GM12878 (cell line): ENCODE data around the gene SCGN. TPM values are rescaled to one million over a fixed set of nuclear protein-coding genes. Genes with fewer than 3 reads are reported as not detected.

ENCODE experiments used
- ATAC-seq: fragments of 200-7000 bp; cut with Tn5 transposase; 3 replicates; pipeline ENCODE4 v1.9.1; 2020; ENCODE audit warnings: mild to moderate bottlenecking, moderate library complexity
- BruUV-seq: library from RNA; stranded (reverse); fragments of 400-500 nt; replicated peaks from 2 replicates; lab custom pipeline; 2021; lab: Mats Ljungman, UMichigan
- CTCF ChIA-PET: fragments of 300-600 bp; sonication (Branson Sonifier 250); formaldehyde crosslinking; extraction: SDS; loops from one replicate; lab custom pipeline; 2021; ENCODE audit warnings: inconsistent platforms; lab: Yijun Ruan, JAX
- POLR2A ChIA-PET: fragments of 350-600 bp; formaldehyde crosslinking; extraction: SDS; loops from one replicate; lab custom pipeline; 2021; ENCODE audit warnings: inconsistent platforms; lab: Charles Lee
- RAD21 ChIA-PET: fragments of 300-600 bp; sonication (Branson Sonifier 250); formaldehyde crosslinking; loops from one replicate; lab custom pipeline; 2023; ENCODE audit warnings: antibody characterized with exemption; ENCODE audit not compliant: unreplicated experiment; lab: Charles Lee
- SMC1A ChIA-PET: fragments of 300-600 bp; sonication (Branson Sonifier 250); formaldehyde crosslinking; loops from one replicate; lab custom pipeline; 2023; ENCODE audit not compliant: unreplicated experiment, uncharacterized antibody; lab: Charles Lee
- DNase-seq: peaks from one replicate; pipeline ENCODE4 v3.0.0-alpha.2; 2011; ENCODE audit warnings: low read depth, low spot score
- FAIRE-seq: peaks from 3 replicates; lab custom pipeline; 2011; peaks lifted over from hg19 to GRCh38; lab: Jason Lieb, UNC
- H2AFZ ChIP-seq: 2 replicates; pipeline ENCODE4 v1.6.0; 2011; ENCODE audit warnings: low read depth, low read length, control low read depth; ENCODE audit not compliant: control insufficient read depth
- H3K27ac ChIP-seq: 2 replicates; pipeline ENCODE4 v1.5.1; 2011; ENCODE audit warnings: control low read depth; ENCODE audit not compliant: control insufficient read depth, insufficient read depth
- H3K27me3 ChIP-seq, 2 experiments: replicated peaks in 1 of 2; 2 replicates each; pipeline versions ENCODE4 v1.6.0 to v1.6.1; 2011; ENCODE audit warnings: low read length in 1 of 2; ENCODE audit not compliant: control insufficient read depth in 2 of 2, insufficient read depth in 2 of 2
- H3K36me3 ChIP-seq, 2 experiments: 2 replicates each; pipeline ENCODE4 v1.5.1; 2011; ENCODE audit warnings: low read length in 1 of 2; ENCODE audit not compliant: control insufficient read depth in 2 of 2, insufficient read depth in 2 of 2
- H3K4me1 ChIP-seq: 2 replicates; pipeline ENCODE4 v1.6.1; 2011; ENCODE audit warnings: mild to moderate bottlenecking, low read length, moderate library complexity, mixed read lengths; ENCODE audit not compliant: control insufficient read depth, insufficient read depth
- H3K4me2 ChIP-seq: 2 replicates; pipeline ENCODE4 v1.6.0; 2011; ENCODE audit warnings: control low read depth; ENCODE audit not compliant: control insufficient read depth, insufficient read depth
- H3K4me3 ChIP-seq: fragments of 200-600 bp; sonication (generic); 2 replicates; pipeline ENCODE4 v1.5.1; 2016
- H3K79me2 ChIP-seq: 2 replicates; pipeline ENCODE4 v1.6.0; 2011; ENCODE audit warnings: low read length; ENCODE audit not compliant: control insufficient read depth, insufficient read depth
- H3K9ac ChIP-seq: 2 replicates; pipeline ENCODE4 v1.8.0; 2011; ENCODE audit warnings: low read length, control low read depth, mixed read lengths; ENCODE audit not compliant: control insufficient read depth, insufficient read depth
- H3K9me3 ChIP-seq: replicated peaks from 3 replicates; pipeline ENCODE4 v1.5.1; 2011; ENCODE audit warnings: mild to moderate bottlenecking, low read length; ENCODE audit not compliant: control insufficient read depth, insufficient read depth
- H4K20me1 ChIP-seq: 2 replicates; pipeline ENCODE4 v1.6.0; 2011; ENCODE audit not compliant: control insufficient read depth, insufficient read depth
- BACH1 ChIP-seq: fragments of 450-650 bp; IDR thresholded peaks from 2 replicates; pipeline ENCODE4 v1.6.1; 2017; ENCODE audit warnings: mild to moderate bottlenecking, borderline replicate concordance
- CREB1 ChIP-seq: IDR thresholded peaks from 2 replicates; pipeline ENCODE4 v1.6.1; 2012; ENCODE audit warnings: low read depth, mild to moderate bottlenecking, inconsistent platforms
- CREM ChIP-seq: IDR thresholded peaks from 2 replicates; pipeline ENCODE4 v1.6.1; 2014; ENCODE audit warnings: antibody characterized with exemption, low read depth
- KLF5 ChIP-seq: fragments of 450-650 bp; IDR thresholded peaks from 2 replicates; pipeline ENCODE4 v1.6.1; 2014; ENCODE audit warnings: mild to moderate bottlenecking; ENCODE audit not compliant: partially characterized antibody
- NBN ChIP-seq: fragments of 450-650 bp; IDR thresholded peaks from 2 replicates; pipeline ENCODE4 v1.6.1; 2016
- PAX8 ChIP-seq: fragments of 450-650 bp; IDR thresholded peaks from 2 replicates; pipeline ENCODE4 v1.6.1; 2017; ENCODE audit warnings: mild to moderate bottlenecking, moderate library complexity
- POLR2AphosphoS2 ChIP-seq: IDR thresholded peaks from 2 replicates; pipeline ENCODE4 v1.6.1; 2011; ENCODE audit warnings: low read depth, mild to moderate bottlenecking, low read length, improper control_type of control experiment, moderate library complexity
- SIX5 ChIP-seq: IDR thresholded peaks from 2 replicates; pipeline ENCODE4 v1.6.1; 2011; ENCODE audit warnings: mild to moderate bottlenecking, low read depth, low read length, moderate library complexity; ENCODE audit not compliant: severe bottlenecking
- SREBF1 ChIP-seq: IDR thresholded peaks from 2 replicates; pipeline ENCODE4 v1.6.1; 2012; ENCODE audit warnings: mild to moderate bottlenecking, low read length
- SREBF2 ChIP-seq: IDR thresholded peaks from 2 replicates; pipeline ENCODE4 v1.6.1; 2012; ENCODE audit warnings: mild to moderate bottlenecking, low read length
- ZNF207 ChIP-seq: fragments of 450-650 bp; IDR thresholded peaks from 2 replicates; pipeline ENCODE4 v1.6.1; 2014; ENCODE audit warnings: antibody characterized with exemption, mild to moderate bottlenecking, borderline replicate concordance
- WGBS: methylation state at CpG from one replicate; pipeline ENCODE4 v1.1.6; 2016; ENCODE audit warnings: low lambda C conversion rate; ENCODE audit not compliant: insufficient replicate concordance, insufficient coverage; ENCODE audit errors: missing lambda C conversion rate; 5-methylcytosine and 5-hydroxymethylcytosine counted together
- in situ Hi-C: fragments of 300-500 bp; cut with MboI; formaldehyde crosslinking; loops from 9 replicates; pipeline ENCODE4 v1.14.3; 2018; ENCODE audit warnings: mixed read lengths
- intact Hi-C: fragments of 100-400 bp; cut with micrococcal nuclease; formaldehyde crosslinking; loops from one replicate; pipeline ENCODE4 v1.14.2; 2022; ENCODE audit not compliant: unreplicated experiment
- polyA plus RNA-seq, 11 experiments: library from polyadenylated mRNA; depleted of rRNA in 4 of 11; unstranded in 6 of 11; stranded (reverse) in 5 of 11; fragments of >200 nt; fragmentation: Nextera tagmentation in 4 of 11; fragmentation: Illumina TruSeq in 1 of 11; extraction: Ambion mirVana in 4 of 11; extraction: Trizol in 1 of 11; gene quantifications; 1 replicate in 1 of 11; 2 replicates in 10 of 11; pipeline versions ENCODE4 v1.2.1 to v1.2.3, GENCODE V29; 2011 to 2016; ENCODE audit warnings: inconsistent platforms in 2 of 11, missing spikeins in 2 of 11, low read depth in 1 of 11
- total RNA-seq, 4 experiments: library from RNA; depleted of rRNA in 3 of 4; stranded (reverse); fragments of >200 nt in 3 of 4; fragmentation: Illumina TruSeq in 1 of 4; extraction: Trizol in 1 of 4; gene quantifications; 2 replicates each; pipeline versions ENCODE4 v1.2.1 to v1.2.3, GENCODE V29; 2013 to 2021
- TF ChIP-seq, protein P1 (sequence below): fragments of 450-650 bp; IDR thresholded peaks from 2 replicates; pipeline ENCODE4 v1.6.1; 2014; ENCODE audit warnings: mild to moderate bottlenecking
- TF ChIP-seq, protein P2 (sequence below): fragments of 450-650 bp; IDR thresholded peaks from 2 replicates; pipeline ENCODE4 v1.6.1; 2017; ENCODE audit warnings: borderline replicate concordance
- TF ChIP-seq, protein P3 (sequence below): IDR thresholded peaks from 2 replicates; pipeline ENCODE4 v1.6.1; 2012; ENCODE audit warnings: low read depth, low read length, improper control_type of control experiment
- TF ChIP-seq, protein P4 (sequence below): IDR thresholded peaks from 2 replicates; pipeline ENCODE4 v1.6.1; 2011; ENCODE audit warnings: low read depth, mild to moderate bottlenecking, low read length, moderate library complexity, borderline replicate concordance; ENCODE audit errors: extremely low read depth

The SCGN gene
- total and polyA plus RNA-seq, 10 of the 15 experiments (the other 5 are each of a cell fraction or from before 2014, with no cell fraction given), result not detected

DNA sequence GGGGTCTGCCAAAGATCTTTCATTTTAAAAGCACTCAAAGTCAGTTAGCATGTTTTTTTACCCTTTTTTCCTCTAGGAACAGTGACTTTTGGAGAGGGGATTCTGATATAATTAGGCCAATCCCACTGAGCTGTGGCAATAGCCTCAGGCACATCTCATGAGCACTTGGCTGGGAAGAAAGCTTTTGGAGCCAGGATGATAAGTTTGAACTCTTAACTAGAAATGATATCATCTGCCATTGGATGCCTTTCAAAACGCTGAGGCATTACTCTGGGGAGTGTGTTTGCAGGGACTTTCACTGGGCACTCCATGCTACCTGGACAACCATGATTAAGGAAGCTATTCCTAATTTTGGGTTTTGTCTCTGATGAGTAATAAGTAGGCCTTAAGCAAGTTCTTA lies 3.7 kb downstream of the SCGN start:
- POLR2A ChIA-PET, result no interaction called here
- DNase-seq, result no peak
- intact Hi-C loops, result no loop called here
- H3K9me3 ChIP-seq, result no peaks in the 10 kb centered on the region
- no TSS peak for BruUV-seq
- no peak for FAIRE-seq
- CTCF ChIA-PET, result interaction anchor here (1.1 kb wide), 1 partner anchor 432 kb away, joined by 5 read pairs; no protein-coding TSS in a partner anchor
- no peaks in the 10 kb centered on the region for H3K4me1 ChIP-seq
- SMC1A ChIA-PET, result no interaction called here
- no peaks in the 10 kb centered on the region for H3K36me3 ChIP-seq
- WGBS, result 0% methylated on average over 1 of the region's 1 CpG
- no peak overlapping the region for H2AFZ ChIP-seq
- in situ Hi-C loops, result no loop called here
- no peak overlapping the region for H3K27ac ChIP-seq
- no peak for ATAC-seq
- no peaks in the 10 kb centered on the region for H3K79me2 ChIP-seq
- H3K27me3 ChIP-seq, result no peaks in the 10 kb centered on the region; a peak in 1 of 4 replicates
- no peaks in the 10 kb centered on the region for H4K20me1 ChIP-seq
- no peak overlapping the region for H3K4me3 ChIP-seq
- RAD21 ChIA-PET, result no interaction called here
- TF ChIP-seq SIX5 (no peak), CREM (no peak), PAX8 (no peak), BACH1 (no peak), CREB1 (no peak), SREBF1 (no peak), ZNF207 (no peak), KLF5 (no peak), POLR2AphosphoS2 (no peak), SREBF2 (no peak), NBN (no peak)
- TF ChIP-seq, protein P1, sequence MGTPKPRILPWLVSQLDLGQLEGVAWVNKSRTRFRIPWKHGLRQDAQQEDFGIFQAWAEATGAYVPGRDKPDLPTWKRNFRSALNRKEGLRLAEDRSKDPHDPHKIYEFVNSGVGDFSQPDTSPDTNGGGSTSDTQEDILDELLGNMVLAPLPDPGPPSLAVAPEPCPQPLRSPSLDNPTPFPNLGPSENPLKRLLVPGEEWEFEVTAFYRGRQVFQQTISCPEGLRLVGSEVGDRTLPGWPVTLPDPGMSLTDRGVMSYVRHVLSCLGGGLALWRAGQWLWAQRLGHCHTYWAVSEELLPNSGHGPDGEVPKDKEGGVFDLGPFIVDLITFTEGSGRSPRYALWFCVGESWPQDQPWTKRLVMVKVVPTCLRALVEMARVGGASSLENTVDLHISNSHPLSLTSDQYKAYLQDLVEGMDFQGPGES, result no peak
- TF ChIP-seq, protein P2, sequence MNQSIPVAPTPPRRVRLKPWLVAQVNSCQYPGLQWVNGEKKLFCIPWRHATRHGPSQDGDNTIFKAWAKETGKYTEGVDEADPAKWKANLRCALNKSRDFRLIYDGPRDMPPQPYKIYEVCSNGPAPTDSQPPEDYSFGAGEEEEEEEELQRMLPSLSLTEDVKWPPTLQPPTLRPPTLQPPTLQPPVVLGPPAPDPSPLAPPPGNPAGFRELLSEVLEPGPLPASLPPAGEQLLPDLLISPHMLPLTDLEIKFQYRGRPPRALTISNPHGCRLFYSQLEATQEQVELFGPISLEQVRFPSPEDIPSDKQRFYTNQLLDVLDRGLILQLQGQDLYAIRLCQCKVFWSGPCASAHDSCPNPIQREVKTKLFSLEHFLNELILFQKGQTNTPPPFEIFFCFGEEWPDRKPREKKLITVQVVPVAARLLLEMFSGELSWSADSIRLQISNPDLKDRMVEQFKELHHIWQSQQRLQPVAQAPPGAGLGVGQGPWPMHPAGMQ, result no peak
- TF ChIP-seq, protein P3, sequence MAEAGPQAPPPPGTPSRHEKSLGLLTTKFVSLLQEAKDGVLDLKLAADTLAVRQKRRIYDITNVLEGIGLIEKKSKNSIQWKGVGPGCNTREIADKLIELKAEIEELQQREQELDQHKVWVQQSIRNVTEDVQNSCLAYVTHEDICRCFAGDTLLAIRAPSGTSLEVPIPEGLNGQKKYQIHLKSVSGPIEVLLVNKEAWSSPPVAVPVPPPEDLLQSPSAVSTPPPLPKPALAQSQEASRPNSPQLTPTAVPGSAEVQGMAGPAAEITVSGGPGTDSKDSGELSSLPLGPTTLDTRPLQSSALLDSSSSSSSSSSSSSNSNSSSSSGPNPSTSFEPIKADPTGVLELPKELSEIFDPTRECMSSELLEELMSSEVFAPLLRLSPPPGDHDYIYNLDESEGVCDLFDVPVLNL, result no peak
- TF ChIP-seq, protein P4, sequence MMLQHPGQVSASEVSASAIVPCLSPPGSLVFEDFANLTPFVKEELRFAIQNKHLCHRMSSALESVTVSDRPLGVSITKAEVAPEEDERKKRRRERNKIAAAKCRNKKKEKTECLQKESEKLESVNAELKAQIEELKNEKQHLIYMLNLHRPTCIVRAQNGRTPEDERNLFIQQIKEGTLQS, result no peak
- H3K9ac ChIP-seq, result no peak overlapping the region
- H3K4me2 ChIP-seq, result no peak overlapping the region
